GM18867 (cell line): Measurements from ENCODE around the gene NHS.
"Not testable (repeated sequence)": the region's sequence is repeated elsewhere in the genome, so short reads cannot be mapped to it uniquely, and the experiment has no call there.

ENCODE experiments used
- ATAC-seq: cut with Tn5 transposase; IDR thresholded peaks from one replicate; pipeline ENCODE4 v1.9.1; 2021; ENCODE audit warnings: mild to moderate bottlenecking, moderate library complexity; ENCODE audit not compliant: unreplicated experiment

NHS gene

DNA sequence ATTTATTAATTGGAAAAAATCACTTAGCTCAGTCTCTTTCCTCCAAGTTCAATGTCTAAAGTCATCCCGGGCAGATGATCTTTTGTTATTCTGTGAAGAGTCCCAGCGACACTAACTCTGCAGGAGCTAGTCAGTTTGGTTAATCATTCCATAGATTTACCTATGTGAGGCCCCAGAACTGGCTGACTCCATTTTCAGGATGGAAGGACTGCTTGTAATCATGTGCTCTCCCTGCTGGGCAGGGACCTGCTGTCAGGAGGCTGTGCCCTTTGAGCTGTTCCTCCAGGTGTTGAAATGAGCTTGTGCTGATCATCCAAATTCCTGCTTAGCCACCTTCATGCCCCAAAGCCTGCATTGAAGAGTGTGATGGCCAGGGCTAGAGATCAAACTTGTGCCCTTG, 169.8 kb downstream of the NHS start:
- ATAC-seq = no peak

DNA sequence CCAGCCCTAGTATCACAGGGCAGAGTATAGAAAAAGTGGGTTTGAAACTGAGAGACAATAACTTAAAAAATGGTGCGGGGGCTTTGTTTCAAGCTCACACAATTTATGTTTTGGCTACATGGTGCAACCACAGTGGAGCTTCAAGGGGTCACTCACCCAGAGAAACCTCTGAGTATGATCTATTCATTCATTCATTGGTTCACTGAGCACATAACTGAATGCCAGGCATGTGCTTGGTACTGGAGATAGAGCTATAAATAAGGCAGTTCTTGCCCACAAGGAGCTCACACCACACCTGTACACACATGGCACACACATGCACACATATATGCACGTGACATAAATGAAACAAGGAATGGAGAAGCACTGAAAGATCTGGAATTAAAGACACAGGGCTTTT, 171.4 kb downstream of the NHS start:
- ATAC-seq = no peak

DNA sequence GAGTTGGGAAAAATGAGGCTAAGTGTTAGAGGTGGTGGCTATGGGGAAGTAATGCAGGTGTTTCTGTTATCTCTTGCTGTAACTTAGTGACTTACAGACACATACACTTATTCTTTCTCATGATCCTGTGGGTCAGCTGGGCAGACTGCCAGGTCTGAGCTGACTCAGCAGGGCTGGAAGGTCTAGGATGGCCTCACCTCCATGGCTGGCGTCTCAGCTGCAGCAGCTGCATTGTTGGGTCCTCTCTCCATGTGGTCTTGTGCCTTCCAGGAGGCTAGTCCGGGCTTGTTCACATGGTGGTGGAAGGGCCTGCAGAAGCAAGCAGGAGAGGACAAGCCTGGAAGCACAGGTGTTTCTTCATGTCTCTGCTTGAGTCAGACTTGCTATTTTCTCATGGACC, 172.7 kb downstream of the NHS start:
- peak; percentile 75 for ATAC-seq

DNA sequence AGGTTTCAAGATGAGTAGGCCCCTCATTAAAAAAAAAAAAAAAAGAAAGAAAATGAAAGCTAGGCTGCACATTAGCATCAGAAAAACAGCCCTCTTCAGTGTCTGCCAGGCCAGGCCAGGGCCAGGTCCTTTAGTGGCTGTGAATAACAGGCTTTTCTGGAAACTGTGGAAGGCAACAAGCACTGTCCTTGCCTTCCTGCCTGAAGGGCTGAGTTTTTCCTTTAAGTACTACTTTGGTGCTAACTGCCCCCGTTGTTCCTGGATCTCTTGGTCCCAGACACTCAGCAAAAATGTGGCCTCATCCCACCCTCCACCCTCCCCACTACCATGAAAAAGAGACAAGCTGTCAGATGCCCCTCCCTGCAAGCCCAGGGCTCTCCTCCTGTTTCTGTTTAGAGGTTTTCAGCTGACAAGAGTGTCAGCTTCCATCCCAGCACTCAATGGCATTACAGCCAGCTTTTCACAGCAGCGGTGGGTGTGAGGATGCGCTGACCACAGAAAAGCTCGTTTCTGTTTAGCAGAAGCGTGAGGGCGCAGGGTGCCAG, 174.2 kb downstream of the NHS start:
- peak; percentile 36 for ATAC-seq

DNA sequence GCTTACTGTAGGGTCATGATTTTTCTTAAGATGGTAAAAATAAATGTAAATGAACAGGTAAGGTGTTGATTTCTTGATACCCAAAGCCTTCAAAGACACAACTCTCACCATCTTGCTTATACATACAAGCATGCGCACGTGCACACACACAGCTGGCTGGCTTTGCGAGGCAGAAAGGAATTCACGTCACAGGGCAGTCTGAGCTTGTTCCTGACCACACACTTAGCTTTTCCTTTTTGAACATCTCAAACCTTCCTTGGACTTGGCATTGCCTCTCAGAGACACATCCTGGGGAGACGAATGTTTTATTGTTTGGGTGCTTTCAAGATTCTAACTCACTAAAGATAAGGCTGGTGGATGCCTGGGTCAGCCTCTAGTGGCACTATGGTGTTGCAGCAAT, 175.0 kb downstream of the NHS start:
- ATAC-seq = no peak

DNA sequence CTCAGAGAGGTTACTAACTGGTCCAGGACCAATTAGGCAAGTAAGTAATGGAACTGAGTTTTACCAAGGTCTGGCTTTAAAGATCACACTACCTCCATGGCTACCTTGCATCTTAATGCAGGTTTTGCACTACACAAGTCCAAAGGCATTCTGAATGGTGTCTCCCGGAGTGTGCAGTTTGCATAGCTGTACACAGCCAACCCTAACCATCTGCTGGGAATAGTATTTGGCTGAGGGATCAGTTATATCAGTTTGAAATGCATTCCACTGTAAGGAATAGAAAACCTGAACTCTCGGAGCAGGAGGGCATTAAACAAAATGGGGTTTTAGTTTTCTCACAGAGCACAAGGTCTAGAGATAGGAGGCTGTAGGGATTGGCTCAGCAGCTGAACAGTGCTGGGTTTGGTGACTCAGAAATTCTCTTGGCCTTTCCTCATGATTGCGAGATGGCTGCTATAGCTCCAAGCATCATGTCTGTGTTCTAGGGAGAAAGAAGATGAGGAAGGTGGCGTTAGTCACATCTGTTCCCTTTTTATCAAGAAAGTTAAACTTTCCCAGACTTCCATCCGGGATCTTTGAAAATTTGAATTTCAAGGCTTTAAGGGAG, 177.1 kb downstream of the NHS start:
- no peak for ATAC-seq

DNA sequence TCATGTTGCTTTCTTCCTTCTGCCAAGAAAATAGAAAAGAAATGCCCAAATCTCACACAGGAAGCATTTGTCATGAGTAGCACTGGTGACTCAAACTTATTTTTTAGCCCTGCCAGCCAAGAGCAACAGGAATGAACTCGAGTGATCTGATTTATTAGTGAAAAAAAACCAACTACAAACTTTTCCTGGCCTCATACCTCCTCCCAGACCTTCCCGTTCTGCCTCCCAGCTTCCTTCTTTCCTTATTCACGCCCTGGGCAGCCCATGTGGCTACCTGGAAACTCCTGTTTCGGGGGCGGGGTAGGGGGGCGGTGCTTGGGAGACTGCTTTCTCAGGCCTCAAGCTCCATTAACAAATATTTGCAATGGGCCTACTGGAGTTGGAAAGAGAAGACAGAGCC, 178.5 kb downstream of the NHS start:
- no peak for ATAC-seq

DNA sequence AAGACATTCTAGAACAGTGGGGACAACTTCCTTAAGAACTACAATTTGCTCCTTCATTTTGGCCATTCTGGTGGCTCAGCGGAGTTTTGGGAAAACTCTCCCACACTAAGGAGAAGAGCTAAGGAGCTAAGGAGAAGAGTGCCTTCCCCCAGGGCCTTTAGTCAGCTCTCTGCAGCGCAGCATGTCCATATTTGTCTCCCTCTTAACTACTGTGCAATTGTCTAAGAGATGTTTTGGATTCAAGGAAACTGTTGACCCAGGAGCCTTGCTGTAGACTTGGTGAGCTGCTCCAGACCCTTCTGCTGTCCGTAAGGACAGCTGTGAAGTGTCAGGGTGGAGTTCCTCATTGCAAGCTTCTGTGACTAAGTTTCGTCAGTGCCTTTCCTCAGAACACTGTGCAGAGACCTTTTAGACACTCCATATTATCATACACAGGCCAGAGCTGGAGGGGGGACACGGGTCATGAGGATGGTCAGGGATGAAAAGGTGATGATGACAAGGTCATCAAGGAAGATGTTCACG, 179.0 kb downstream of the NHS start:
- ATAC-seq = no peak

DNA sequence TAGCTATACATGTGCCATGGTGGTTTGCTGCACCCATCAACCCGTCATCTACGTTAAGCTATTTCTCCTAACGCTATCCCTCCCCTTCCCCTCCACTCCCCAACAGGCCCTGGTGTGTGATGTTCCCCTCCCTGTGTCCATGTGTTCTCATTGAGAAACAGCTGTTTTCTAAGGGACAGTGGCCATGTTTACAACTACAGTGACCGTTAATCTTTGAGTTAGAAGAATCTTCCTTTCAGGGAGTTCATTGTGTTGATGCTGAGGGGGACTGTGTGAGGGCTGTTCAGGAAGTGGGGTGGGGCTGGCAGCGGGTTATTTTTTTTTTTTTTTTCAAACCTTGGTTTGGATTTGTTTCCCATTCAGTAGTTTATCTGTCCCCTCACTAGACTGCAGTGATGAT, 179.9 kb downstream of the NHS start:
- ATAC-seq = no peak

DNA sequence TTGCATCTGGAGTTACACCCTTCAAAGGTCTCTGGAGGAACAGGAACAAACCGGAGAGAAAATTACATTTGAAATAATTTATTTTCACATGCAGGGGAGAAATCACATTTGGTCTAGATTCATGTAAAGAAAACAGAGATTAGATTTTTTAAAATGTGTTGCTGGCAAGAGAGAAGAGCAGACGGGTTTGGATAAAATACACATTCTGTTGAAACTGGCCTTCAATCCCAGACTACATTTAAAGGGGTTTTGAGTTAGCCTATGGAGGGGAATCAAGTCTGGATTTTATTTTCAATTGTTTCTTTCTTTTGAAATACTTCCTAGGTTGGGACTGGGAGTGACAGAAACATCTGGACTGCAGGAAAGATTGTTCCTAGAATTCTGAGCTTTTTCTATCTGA, 180.8 kb downstream of the NHS start:
- no peak for ATAC-seq

DNA sequence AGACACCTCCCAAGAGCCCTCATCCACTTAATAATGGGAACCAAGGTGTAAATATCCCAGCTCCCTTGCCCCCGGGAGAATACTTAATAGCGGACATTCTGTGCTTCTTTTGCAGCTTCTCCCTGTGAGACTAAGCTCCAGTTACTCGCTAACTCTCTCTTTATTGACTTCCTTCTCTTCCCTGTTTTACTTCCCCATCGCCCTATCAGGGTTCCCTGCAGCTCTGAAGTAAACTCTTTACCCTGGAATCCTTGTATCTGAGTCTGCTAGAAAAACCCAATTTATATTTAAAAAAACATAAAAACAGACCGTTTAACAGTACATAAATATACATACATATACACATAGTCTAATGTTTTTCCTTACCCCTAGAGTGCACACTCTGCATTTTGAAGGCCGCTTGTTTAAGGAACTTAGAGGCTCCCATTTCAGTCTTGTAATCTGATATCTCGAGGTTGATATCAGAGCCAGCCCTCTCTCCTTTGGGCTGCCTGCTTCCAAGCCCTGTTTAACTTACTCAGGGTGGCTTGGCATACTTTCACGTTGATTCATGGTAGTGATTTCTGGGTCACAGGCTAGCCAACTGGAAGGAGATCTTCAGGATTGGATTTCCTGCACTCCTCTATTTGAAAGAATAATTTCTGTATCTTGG, 184.9 kb downstream of the NHS start:
- no peak for ATAC-seq

DNA sequence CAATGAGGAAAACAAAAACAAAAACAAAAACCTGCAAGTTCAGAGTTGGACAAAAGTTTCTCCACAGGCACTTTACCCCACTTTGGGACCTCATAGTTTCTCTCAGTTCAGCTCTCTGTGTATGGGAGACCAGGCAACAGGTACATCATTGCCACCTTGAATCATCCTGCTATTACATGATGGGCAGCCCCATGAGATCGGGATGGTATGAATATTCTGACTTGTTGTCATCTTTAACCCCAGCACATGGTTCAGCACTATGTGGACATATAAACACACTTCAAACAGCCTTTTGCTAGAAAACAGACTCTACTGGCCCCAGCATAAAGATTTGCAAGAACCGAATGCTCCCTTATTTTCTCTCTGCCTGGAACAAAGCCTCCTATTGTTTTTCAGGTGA, 185.4 kb downstream of the NHS start:
- ATAC-seq = no peak

DNA sequence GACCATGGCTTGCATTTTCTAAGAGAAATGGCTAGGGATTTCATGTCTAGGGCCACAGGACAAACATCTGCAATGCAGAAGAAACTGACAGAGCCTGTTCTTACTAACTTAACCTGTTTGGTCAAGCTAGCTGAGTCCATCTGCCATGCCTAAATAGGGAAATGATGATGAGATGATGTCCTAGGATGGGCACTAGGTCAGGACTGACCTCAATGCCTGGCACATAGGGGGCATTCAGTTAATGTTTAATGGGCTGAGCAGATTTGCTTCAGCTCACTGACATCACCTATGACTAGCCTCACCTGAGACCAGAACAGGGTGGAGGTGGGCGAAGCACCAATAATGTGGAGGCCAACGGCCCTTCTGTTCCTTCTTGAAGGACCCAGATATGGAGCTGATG, 188.1 kb downstream of the NHS start:
- ATAC-seq = no peak

DNA sequence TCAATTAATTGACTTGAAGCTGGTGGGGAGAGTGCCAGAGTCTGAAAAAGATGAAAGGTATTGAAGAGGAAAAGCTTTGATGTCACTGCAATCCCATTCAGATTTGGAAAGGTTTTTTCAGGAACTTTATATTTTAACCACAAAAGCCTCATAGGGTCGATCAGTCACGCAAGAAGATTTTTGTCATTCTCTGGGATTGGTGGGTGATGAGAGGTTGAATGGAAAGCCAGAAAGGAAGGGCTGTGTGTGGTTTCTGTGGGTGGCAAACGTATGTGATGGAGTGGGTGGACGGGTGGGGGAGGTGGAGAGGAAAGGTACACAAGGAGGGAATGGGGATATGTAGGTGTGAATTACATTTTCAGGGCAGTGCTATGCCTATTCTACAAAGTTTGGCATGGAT, 188.5 kb downstream of the NHS start:
- ATAC-seq = no peak

DNA sequence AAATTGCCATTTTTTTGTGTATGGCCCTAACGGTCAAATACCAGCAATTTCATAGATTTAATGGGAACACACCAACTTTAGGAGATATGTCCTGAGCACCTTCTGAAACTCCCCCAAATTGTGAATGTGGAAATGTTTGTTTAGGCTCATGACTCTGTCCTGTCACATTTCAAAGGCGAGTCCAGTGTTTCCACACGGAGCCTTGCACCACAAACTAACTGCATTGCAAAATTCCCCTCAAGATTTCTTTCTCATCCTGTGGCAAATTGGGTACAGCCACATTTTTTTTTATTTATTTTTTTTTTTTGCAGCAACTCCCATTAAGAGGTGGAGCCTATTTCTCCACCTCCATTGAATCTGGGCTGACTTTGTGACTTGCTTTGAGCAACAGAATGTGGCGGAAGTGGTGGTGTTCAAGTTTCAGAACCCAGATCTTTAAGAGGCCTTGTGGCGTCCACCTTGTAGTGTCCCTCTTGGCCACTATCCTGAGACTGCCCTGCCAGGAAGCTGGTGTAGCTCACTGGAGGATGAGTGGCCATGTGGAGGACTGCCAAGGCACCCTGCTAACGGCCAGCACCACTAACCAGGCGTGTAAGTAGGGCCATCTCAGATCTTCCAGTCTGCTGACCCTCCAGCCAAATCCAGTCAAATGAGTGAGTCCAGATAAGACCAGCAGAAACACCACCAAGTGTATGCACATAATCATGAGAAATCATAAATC, 189.8 kb downstream of the NHS start:
- no peak for ATAC-seq

DNA sequence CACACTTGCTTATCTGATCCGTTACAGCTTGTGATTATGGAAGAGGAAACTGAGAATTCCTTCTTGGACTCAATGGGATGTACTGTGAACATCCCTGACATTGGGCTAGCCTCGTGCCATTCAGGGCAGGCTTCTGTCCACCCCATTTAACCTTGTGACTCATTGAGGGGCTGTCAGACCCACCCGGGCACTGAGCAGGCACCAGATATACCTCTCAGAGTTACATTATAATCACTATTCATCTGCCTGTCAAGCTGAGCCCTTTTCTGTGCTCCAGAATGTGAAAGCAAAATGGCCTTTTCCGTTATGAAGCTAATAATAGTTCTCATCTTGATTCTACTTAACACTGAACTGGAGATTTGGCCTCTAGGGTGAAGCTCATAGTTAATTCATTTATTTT, 191.7 kb downstream of the NHS start:
- no peak for ATAC-seq

DNA sequence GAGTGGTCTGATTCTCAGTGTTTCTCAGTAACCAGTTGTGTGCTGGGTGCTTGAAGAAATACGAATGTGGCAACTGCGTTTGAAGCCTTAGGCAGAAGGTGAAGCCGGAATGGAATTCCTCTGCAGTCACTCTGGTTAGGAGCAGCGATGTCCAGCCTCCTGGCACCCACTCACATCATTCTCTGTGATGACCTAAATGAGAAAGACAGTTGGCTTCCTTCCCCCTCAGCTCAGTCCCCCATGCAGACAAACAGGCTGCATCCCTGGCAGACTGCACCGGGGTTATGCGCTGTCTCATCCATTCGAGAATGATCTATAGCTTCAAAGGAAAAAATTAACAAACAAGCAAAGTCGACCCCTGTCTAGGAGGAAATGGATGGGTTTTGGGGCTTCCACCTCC, 192.2 kb downstream of the NHS start:
- no peak for ATAC-seq

DNA sequence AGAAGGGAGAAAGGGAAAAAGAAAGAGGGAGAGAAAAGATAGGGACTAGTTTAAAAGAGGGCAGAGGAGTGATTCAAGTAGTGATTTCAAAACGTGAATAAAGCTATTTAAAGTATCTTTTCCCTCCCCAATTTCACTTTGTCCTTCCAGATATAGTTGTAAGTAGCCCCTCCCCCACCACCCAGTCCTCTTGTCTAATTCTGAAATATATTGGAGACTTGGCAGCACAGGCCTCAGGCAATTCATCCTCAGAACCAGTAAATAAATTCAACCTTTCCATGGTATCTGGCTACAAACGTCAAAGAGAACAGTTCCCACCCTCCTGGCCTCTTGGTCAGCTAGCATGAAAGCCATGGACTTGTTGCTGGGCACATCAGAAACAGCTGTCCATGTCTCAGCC, 192.8 kb downstream of the NHS start:
- no peak for ATAC-seq

DNA sequence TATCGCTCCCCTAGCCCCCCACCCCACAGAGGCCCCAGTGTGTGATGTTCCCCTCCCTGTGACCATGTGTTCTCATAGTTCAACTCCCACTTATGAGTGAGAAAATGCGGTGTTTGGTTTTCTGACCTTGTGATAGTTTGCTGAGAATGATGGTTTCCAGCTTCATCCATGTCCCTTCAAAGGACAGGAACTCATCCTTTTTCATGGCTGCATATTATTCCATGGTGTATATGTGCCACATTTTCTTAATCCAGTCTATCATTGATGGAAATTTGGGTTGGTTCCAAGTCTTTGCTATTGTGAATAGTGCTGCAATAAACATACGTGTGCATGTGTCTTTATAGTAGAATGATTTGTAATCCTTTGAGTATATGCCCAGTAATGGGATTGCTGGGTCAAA, 193.8 kb downstream of the NHS start:
- ATAC-seq = not testable (repeated sequence)

DNA sequence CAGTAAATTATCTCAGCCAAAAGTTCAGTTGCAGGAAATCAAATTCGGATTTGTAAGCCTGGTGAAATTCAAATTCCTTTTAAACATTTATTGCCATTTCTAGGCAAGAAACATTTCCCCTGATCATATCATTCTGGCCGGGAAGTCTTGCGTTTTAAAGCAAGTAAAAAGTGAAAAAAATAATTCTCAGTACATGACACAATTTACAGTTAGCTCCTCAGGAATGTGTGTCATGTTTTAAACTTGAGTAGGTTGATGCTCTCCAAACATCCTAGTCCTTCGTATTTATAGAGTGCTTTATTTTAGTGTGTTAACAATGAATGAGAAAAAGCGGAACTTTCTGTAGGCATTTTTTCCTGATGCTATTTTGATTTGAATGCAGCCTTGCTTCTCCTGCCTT, 204.0 kb downstream of the NHS start:
- no peak for ATAC-seq

DNA sequence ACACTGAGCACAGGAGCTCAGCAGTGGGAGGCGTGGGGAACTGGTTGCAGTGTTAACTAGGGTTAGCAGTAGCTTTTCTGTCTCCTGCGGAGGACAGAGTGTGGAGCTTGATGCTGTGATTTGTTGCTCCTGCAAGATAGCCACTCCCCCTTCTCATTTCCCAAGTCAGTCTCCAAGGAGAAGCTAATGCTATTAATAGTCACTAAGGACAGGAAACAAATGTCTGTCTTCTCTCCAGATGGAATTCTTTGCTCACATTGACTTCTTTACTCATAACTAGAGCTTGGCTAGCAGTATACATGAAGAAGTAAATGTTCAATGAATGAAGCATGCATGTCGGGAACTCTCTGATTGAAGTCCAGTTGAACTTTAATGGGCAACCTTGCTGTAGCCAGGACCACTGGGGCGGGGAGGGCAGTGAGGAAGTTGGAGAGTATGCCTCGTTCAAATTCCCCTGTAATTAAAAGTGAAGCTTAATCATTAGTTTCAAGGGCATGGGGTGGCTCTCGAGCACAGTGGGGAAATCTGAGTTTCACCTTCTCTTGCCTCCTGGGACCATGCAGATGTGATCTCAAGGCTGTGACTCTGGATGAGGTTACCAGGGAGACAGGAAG, 205.6 kb downstream of the NHS start:
- no peak for ATAC-seq

DNA sequence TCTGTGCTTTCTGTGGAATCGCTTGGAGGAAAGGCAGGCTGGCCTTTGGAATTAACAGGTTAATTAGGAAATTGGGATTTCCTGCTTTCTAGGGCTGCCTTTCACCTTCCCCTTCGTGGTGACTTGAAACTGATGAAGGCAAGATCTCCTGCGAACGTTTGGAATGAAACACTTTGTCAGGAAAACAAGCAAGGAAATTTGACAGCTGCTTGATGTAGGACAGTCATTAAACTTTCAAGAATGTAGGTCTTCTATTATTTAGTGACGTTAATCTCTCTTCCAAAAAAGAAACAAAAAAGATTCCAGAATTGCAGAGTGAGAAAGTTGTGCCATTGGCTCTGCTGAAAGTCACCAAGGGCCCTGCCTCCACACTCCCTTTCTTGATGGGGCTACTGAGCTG, 206.6 kb downstream of the NHS start:
- no peak for ATAC-seq
